ENCODE measurements around the gene GRB14. TPM values are rescaled to one million over a fixed set of nuclear protein-coding genes. Genes with fewer than 3 reads are reported as not detected.

Gene GRB14
- total RNA-seq, 1 experiment from 2014 or later: 3.9 TPM

DNA sequence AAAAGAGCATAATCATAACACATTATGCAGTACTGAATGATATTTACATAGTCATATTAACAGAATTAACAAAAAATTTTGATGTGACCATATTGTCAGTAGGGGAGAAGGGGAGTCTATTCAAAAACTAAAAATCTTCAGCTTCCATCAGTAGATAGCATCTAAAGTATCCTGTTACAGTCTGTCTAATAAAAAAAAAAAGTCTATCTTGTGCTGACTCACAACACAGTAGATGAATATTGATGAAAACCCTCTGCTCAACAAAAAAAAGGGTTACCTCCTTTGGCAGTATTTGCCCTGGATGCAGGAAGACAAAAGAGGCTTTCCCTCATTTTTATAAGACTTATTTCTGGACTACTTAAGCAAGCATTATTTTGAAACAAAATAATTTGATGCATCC, 27.3 kb downstream of the GRB14 start:
- no peaks in the 10 kb centered on the region for H3K27me3 ChIP-seq (ENCODE audit: control insufficient read depth, insufficient read depth, low read length)
- no peak overlapping the region for H3K4me3 ChIP-seq (ENCODE audit: insufficient read depth, low read depth, low read length)
- DNase-seq: no peak
- H3K36me3 ChIP-seq (replicated peaks; ENCODE audit: control insufficient read depth, insufficient read depth, low read length): no peaks in the 10 kb centered on the region

DNA sequence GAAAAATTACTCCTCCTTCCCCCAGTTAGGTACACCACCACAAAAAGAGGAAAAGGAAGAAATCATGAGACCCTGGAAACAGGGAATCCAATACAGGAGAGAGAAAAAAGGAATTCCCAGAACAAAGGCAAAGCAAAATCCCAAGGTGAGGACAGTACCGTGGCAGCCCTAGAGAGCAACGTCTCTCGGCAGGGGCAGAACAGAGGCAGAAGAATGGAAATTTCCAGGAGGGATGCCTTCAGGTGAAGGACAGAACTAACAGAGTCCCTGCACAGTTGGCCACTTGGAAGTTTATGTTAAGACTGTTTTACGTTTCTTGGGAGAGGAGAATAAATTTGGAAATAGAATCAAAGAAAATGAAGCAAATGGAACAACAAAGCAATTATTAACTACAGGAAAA, 27.7 kb downstream of the GRB14 start:
- no peaks in the 10 kb centered on the region for H3K36me3 ChIP-seq (replicated peaks; ENCODE audit: control insufficient read depth, insufficient read depth, low read length)
- H3K4me3 ChIP-seq (ENCODE audit: insufficient read depth, low read depth, low read length): no peak overlapping the region
- peak; percentile 6 for DNase-seq
- no peaks in the 10 kb centered on the region for H3K27me3 ChIP-seq (ENCODE audit: control insufficient read depth, insufficient read depth, low read length)

DNA sequence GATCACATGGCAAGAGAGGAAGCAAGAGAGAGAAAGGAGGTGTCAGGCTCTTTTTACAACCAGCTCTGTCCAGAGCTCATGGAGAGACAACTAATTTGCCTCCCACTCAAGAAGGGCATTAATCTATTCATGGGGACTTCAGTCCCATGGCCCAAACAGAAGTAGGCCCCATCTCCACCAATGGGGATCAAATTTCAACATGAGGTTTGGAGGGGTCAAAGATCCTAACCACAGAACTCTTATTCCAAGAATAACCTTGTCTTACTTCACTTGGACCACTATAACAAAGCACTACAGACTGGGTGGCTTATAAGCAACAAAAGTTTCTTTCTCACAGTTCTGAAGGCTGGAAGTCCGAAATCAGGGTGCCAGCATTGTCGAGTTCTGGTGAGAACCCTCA, 31.8 kb downstream of the GRB14 start:
- Histone ChIP-seq H3K4me3 (ENCODE audit: insufficient read depth, low read depth, low read length) (no peak overlapping the region), H3K36me3 (replicated peaks; ENCODE audit: control insufficient read depth, insufficient read depth, low read length) (no peaks in the 10 kb centered on the region), H3K27me3 (ENCODE audit: control insufficient read depth, insufficient read depth, low read length) (no peaks in the 10 kb centered on the region)
- no peak for DNase-seq

DNA sequence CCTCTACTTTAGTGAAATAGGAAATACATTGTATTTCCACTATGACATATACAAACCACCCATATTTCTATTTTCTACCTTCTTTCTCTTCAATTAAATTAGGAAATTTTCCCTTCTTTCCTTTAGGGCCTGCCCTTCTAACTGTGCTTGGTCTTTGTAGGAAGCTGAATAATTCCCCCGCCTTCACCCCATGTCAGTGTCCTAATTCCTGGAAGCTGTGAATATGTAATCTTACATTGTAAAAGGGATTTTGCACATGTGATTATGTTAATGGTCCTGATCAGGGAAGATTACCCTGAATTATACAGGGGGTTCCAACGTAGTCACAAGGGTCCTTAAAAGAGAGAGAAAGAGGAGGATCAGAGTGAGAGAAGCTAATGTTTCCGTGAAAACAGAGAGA, 40.2 kb downstream of the GRB14 start:
- Histone ChIP-seq H3K36me3 (replicated peaks; ENCODE audit: control insufficient read depth, insufficient read depth, low read length) (no peaks in the 10 kb centered on the region), H3K4me3 (ENCODE audit: insufficient read depth, low read depth, low read length) (no peak overlapping the region), H3K27me3 (ENCODE audit: control insufficient read depth, insufficient read depth, low read length) (no peaks in the 10 kb centered on the region)
- no peak for DNase-seq

DNA sequence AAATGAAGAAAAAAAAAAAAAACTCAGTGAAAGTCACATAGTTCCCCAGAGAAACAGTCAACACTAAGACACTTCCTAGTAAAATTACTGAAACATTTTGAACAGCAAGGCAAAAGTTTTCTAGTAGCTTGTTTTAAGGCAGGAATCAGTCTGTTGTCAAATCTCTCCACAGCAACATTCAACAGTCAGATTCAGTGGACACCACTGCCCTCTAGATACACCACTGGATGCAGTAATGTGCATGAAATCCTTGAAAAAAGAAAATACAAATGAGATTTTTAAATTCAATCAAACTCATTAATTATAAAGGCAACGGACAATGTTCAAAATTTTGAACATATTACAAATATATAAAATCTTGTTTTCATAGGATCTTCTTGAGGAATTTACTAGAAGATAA, 46.4 kb downstream of the GRB14 start:
- DNase-seq: no peak
- H3K36me3 ChIP-seq (replicated peaks; ENCODE audit: control insufficient read depth, insufficient read depth, low read length): no peaks in the 10 kb centered on the region
- no peak overlapping the region for H3K4me3 ChIP-seq (ENCODE audit: insufficient read depth, low read depth, low read length)
- no peaks in the 10 kb centered on the region for H3K27me3 ChIP-seq (ENCODE audit: control insufficient read depth, insufficient read depth, low read length)

DNA sequence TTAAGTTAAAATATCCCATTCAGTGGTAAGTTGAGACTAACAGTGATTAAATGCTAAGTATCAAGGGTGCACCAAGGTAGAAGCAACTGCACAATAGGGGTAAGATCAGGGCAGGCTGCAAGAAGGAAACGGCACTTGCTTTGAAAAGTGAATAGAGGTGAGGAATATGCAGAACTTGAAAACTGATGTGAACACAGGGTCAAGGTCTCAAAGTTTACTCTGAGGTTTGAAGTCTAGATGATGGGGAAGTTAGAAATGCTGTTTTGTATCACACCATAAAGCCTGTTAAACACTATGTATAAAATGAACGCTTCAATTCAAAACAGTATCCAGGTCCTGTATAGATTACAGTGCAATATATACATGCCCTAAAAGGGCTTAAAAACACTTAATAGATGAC, 50.8 kb downstream of the GRB14 start:
- DNase-seq: no peak
- H3K27me3 ChIP-seq (ENCODE audit: control insufficient read depth, insufficient read depth, low read length): no peaks in the 10 kb centered on the region
- no peak overlapping the region for H3K4me3 ChIP-seq (ENCODE audit: insufficient read depth, low read depth, low read length)
- H3K36me3 ChIP-seq (replicated peaks; ENCODE audit: control insufficient read depth, insufficient read depth, low read length): no peaks in the 10 kb centered on the region

DNA sequence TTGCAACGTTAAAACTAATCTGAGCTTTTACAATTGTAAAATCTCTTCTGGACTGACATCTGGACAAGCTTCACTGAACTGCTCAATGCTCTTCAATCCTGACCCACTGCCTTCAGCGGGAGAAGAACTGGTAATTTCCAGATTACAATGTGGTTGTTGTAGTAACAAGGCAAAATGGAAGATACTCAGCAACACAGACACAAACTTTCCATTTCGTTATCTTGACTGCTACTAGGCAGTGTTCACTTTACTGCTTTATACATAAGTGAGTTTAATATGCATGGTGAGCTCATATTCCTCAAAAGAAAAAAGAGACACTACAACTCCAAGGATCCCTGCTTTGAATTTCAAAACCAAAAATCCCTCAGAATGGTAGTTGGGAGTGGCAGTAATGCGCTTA, 51.9 kb downstream of the GRB14 start:
- Histone ChIP-seq H3K36me3 (replicated peaks; ENCODE audit: control insufficient read depth, insufficient read depth, low read length) (no peaks in the 10 kb centered on the region), H3K27me3 (ENCODE audit: control insufficient read depth, insufficient read depth, low read length) (no peaks in the 10 kb centered on the region), H3K4me3 (ENCODE audit: insufficient read depth, low read depth, low read length) (no peak overlapping the region)
- DNase-seq: no peak

DNA sequence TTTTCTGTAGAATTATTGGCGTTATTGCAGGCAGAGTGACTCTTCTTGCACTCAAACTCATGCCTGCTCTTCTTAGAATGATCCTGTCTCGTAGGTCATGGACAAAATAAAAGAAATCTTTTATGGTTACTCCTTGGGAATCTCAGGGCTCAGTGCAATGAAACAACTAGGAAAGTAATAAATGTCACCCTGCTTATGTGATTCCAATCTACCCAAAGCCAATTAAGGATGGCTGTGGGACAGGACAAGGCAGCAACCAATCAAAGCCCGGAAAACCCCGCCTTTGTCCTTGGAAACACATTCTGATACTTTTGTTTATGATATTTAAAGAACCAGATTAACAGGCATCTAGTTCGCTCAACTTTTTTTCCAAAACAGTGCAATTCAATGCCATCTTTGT, 53.0 kb downstream of the GRB14 start:
- H3K4me3 ChIP-seq (ENCODE audit: insufficient read depth, low read depth, low read length): no peak overlapping the region

DNA sequence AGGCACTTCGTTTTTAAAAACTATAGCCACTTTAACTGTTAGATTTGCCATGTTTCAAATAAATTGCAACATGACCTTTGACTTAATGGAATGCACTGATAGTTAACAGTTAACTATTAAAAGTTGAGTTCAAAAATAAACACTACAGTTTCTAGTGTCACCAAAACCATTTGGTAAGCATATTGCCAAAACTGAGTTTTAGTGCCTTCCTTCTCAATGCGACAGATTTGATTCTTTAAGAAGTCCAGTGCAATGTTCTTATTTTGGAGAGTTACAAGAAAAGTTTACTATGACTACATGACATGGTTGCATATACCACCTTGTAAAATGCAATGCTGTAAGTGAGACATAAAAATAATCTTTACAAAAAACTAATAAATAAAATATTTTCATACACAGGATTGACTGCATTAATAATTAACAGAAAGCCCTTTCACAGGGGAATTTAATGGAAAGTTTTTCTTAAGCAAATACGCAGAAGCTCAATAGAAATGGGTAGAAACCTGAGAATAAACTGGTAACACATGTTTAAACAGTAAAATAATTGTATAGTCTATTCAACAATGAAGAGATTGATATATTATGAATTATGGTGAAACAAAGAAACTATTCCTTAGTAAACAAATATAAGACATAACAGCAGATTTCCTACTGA, 53.8 kb downstream of the GRB14 start:
- no peaks in the 10 kb centered on the region for H3K36me3 ChIP-seq (replicated peaks; ENCODE audit: control insufficient read depth, insufficient read depth, low read length)
- no peak overlapping the region for H3K4me3 ChIP-seq (ENCODE audit: insufficient read depth, low read depth, low read length)
- no peaks in the 10 kb centered on the region for H3K27me3 ChIP-seq (ENCODE audit: control insufficient read depth, insufficient read depth, low read length)
- no peak for DNase-seq

More for the DNA sequence above, 53.0 kb downstream of the GRB14 start:
- no peak for DNase-seq
- Histone ChIP-seq H3K27me3 (ENCODE audit: control insufficient read depth, insufficient read depth, low read length) (no peaks in the 10 kb centered on the region), H3K36me3 (replicated peaks; ENCODE audit: control insufficient read depth, insufficient read depth, low read length) (no peaks in the 10 kb centered on the region)

DNA sequence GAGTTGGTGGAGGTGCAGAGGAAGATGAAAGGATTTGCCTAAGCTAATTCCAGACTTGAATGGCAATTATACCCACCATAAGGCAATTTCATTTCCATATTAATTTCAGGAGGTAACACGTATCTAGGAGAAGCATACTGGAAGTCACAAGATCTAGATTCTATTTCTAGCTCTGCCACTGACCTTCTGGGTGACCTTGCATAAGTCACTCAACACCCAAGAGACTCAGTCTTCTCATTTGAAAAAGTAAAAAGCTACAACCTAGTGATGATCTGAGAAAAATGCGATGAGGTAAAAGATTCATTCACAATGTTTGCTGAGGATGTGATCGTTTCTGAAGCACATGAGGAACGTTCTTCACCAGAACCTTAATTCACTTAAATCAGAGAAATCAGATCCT, 55.9 kb downstream of the GRB14 start:
- Histone ChIP-seq H3K36me3 (replicated peaks; ENCODE audit: control insufficient read depth, insufficient read depth, low read length) (no peaks in the 10 kb centered on the region), H3K4me3 (ENCODE audit: insufficient read depth, low read depth, low read length) (no peak overlapping the region), H3K27me3 (ENCODE audit: control insufficient read depth, insufficient read depth, low read length) (no peaks in the 10 kb centered on the region)
- DNase-seq: no peak

DNA sequence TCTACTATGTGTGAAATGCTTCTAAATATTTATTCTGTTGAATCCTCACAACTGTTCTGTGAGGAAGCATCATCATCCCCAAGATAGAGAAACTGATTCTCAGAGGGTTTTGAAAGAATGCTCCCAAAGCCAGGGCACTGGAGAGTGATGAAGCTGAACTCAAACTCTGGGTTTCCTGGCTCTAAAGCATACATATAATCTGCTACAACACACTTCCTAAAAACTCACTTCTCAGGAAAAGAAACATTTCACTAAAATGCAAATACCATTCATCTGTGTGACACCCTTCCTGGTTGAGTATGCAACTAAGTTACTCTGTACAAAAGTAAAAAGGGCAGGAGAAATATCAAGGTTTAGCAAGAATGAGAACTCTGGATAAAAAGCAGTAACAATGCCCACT, 58.6 kb downstream of the GRB14 start:
- DNase-seq: no peak
- no peak overlapping the region for H3K4me3 ChIP-seq (ENCODE audit: insufficient read depth, low read depth, low read length)
- H3K36me3 ChIP-seq (replicated peaks; ENCODE audit: control insufficient read depth, insufficient read depth, low read length): no peaks in the 10 kb centered on the region
- no peaks in the 10 kb centered on the region for H3K27me3 ChIP-seq (ENCODE audit: control insufficient read depth, insufficient read depth, low read length)

DNA sequence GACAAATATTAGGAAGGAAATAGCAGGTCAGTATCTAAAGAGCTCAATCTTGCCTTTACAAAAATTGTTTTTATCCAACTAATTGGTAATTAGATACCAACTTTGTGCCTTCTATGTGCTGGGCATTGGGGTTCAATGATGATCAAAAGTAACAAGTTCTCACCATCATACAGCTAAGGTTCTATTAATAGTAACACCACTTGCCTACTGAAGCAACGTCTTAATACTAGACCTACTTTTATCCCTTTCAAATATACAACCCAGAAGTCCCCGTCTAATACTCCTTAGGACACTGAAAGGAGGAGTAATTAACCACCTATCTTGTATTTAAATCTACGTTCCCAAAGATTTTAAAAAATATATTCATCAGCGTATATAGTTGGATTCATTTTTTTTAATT, 59.3 kb downstream of the GRB14 start:
- no peak for DNase-seq
- Histone ChIP-seq H3K27me3 (ENCODE audit: control insufficient read depth, insufficient read depth, low read length) (no peaks in the 10 kb centered on the region), H3K4me3 (ENCODE audit: insufficient read depth, low read depth, low read length) (no peak overlapping the region), H3K36me3 (replicated peaks; ENCODE audit: control insufficient read depth, insufficient read depth, low read length) (no peaks in the 10 kb centered on the region)

DNA sequence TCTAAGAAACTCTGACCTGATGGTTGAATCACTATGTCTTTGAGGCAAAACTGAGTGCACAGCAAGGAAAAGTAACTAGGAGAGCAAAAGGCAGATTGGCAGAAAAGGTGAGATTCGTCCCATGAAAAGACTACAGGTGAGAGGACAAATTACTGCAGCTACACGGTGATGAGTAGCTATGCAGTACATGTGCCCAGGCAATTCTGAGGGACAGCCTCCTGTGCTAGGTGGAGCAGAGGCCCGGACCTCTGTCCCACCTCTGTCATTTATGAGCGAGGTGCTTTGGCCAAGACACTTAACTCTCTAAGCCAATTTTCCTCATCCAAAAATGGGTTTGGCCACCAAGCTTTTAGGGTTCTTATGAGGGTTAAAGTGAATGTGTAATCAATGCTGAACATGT, 59.9 kb downstream of the GRB14 start:
- no peaks in the 10 kb centered on the region for H3K27me3 ChIP-seq (ENCODE audit: control insufficient read depth, insufficient read depth, low read length)

DNA sequence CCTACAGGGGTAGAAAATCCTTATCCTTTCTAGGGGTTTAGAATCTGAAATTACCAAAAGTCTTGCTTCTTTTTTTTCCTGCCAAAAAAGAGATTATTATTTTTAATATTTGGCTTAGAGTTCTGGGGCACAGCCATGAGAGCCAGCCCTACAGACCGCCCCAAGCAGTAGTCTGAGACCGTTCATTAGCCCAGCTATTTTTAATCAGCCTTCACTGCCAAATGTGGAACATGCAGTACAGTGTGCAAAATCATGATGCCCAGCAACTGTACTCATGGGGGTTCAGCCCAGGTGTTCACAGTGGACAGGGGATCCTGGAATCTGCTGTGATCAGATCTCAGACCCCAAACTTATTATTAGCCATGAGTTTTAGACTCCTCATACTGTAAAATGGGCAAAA, 60.4 kb downstream of the GRB14 start:
- Histone ChIP-seq H3K4me3 (ENCODE audit: insufficient read depth, low read depth, low read length) (no peak overlapping the region), H3K27me3 (ENCODE audit: control insufficient read depth, insufficient read depth, low read length) (no peaks in the 10 kb centered on the region), H3K36me3 (replicated peaks; ENCODE audit: control insufficient read depth, insufficient read depth, low read length) (no peaks in the 10 kb centered on the region)
- DNase-seq: no peak

More for the DNA sequence above, 59.9 kb downstream of the GRB14 start:
- Histone ChIP-seq H3K4me3 (ENCODE audit: insufficient read depth, low read depth, low read length) (no peak overlapping the region), H3K36me3 (replicated peaks; ENCODE audit: control insufficient read depth, insufficient read depth, low read length) (no peaks in the 10 kb centered on the region)
- no peak for DNase-seq

DNA sequence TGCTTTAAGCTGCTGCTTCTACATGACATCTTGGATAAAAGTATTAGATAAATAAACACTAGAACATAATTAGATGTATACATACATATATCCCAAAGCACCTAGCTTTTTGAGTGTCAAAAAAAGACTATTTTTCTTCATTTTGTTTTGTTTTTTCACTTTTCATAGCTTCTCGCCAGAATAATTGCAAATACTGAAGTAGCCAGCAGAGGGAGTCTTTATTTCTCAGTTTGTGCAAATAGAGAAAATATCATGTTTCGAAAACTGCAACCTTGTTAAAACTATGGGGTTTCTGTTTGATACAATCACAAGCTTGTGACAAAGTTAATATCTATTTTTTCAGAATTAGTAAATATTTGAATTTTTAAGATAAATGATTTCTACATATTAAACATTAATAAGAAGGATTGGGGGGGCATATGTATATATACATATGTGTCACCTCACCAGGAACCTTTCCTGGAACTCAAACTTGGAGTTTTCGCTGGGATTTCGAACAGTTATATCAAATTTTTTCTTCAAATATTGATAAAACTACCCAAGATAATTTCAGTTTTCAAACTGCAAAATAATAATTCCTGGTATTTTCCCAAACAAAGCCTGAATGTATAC, 61.0 kb downstream of the GRB14 start:
- Histone ChIP-seq H3K36me3 (replicated peaks; ENCODE audit: control insufficient read depth, insufficient read depth, low read length) (no peaks in the 10 kb centered on the region), H3K4me3 (ENCODE audit: insufficient read depth, low read depth, low read length) (no peak overlapping the region), H3K27me3 (ENCODE audit: control insufficient read depth, insufficient read depth, low read length) (no peaks in the 10 kb centered on the region)
- DNase-seq: no peak

DNA sequence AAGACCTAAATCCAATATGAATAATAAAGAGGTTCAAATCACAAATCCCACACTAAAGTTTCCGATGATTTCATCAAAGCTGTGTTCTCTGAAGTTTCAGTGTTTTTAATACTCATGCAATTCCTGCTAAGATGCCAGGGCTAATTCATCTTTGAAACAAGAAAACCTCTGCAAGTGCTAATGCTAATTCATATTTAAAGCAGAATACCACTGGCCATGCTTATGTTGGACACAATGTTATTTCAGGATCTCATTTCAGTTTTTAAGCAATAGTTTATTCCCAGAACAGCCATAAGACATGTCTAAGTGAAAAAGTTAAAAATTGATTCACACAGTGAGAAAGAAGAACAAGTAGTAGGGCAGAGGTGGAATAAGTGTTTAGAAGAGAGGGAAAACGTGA, 62.8 kb downstream of the GRB14 start:
- DNase-seq: no peak
- Histone ChIP-seq H3K27me3 (ENCODE audit: control insufficient read depth, insufficient read depth, low read length) (no peaks in the 10 kb centered on the region), H3K36me3 (replicated peaks; ENCODE audit: control insufficient read depth, insufficient read depth, low read length) (no peaks in the 10 kb centered on the region), H3K4me3 (ENCODE audit: insufficient read depth, low read depth, low read length) (no peak overlapping the region)
